Testis (tissue), 2 donors: ENCODE measurements around the gene CASTOR1.

Experiments
- POLR2A ChIP-seq: fragments of 450-650 bp; IDR thresholded peaks from one replicate; pipeline ENCODE4 v1.6.1; 2017; ENCODE audit warnings: antibody characterized with exemption, mild to moderate bottlenecking, moderate library complexity
- TF ChIP-seq, protein P1 (sequence below), 3 experiments: fragments of 450-650 bp in 2 of 3; fragments of 200-600 bp in 1 of 3; sonication (generic) in 1 of 3; IDR thresholded peaks; one replicate each; pipeline ENCODE4 v1.5.1; 2016 to 2019; ENCODE audit warnings: antibody characterized with exemption in 3 of 3, mild to moderate bottlenecking in 2 of 3, moderate library complexity in 1 of 3

DNA sequence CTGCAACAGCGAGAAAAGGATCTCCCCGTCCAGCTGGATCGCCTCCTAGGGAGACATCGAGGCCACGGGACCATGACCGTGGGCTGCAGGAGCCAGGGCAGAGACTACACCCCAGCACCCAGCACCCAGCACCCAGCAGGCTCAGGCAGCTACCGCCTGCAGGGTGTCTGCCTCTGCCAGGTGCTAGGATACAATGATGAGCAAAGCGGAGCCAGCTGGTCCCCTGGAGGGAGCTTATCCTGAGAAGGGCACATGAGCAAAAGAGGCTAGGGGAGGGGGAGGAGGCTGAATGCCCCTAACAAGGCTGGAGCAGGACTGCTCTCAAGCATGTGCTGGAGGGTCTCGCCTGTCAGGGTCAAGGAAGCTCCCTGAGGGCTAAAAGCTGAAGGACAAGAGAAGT is 4.8 kb upstream of the CASTOR1 start:
- no peak for TF ChIP-seq POLR2A
- TF ChIP-seq, protein P1, sequence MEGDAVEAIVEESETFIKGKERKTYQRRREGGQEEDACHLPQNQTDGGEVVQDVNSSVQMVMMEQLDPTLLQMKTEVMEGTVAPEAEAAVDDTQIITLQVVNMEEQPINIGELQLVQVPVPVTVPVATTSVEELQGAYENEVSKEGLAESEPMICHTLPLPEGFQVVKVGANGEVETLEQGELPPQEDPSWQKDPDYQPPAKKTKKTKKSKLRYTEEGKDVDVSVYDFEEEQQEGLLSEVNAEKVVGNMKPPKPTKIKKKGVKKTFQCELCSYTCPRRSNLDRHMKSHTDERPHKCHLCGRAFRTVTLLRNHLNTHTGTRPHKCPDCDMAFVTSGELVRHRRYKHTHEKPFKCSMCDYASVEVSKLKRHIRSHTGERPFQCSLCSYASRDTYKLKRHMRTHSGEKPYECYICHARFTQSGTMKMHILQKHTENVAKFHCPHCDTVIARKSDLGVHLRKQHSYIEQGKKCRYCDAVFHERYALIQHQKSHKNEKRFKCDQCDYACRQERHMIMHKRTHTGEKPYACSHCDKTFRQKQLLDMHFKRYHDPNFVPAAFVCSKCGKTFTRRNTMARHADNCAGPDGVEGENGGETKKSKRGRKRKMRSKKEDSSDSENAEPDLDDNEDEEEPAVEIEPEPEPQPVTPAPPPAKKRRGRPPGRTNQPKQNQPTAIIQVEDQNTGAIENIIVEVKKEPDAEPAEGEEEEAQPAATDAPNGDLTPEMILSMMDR (IDR thresholded peaks at IDR 0.05): no peak
